Caco-2 (cell line): Measurements from ENCODE around the gene ZSCAN5C. TPM values are rescaled to one million over a fixed set of nuclear protein-coding genes. Genes with fewer than 3 reads are reported as not detected.
"Not testable (repeated sequence)": the region's sequence is repeated elsewhere in the genome, so short reads cannot be mapped to it uniquely, and the experiment has no call there.

Experiments used
- BruUV-seq: library from RNA; stranded (reverse); fragments of 400-500 nt; replicated peaks from 2 replicates; lab custom pipeline; 2021; lab: Mats Ljungman, UMichigan
- CTCF ChIA-PET: fragments of 300-600 bp; sonication (Branson Sonifier 250); formaldehyde crosslinking; loops from one replicate; lab custom pipeline; 2022; ENCODE audit warnings: antibody characterized with exemption; lab: Charles Lee
- POLR2A ChIA-PET: fragments of 300-600 bp; sonication (Branson Sonifier 250); formaldehyde crosslinking; loops from one replicate; lab custom pipeline; 2022; ENCODE audit warnings: antibody characterized with exemption; lab: Charles Lee
- DNase-seq, 2 experiments: peaks; one replicate each; pipeline versions ENCODE4 v3.0.0 to v3.0.0-alpha.2; 2020 to 2022
- H3K27me3 ChIP-seq: replicated peaks from 2 replicates; pipeline ENCODE4 v1.6.0; 2011; ENCODE audit warnings: low read length; ENCODE audit not compliant: control insufficient read depth, insufficient read depth
- H3K36me3 ChIP-seq: 2 replicates; pipeline ENCODE4 v1.5.1; 2011; ENCODE audit warnings: low read length; ENCODE audit not compliant: control insufficient read depth, insufficient read depth
- H3K4me1 ChIP-seq: fragments of 250-450 bp; sonication (Bioruptor Pico); 2 replicates; pipeline ENCODE4 v1.5.1; 2020; ENCODE audit warnings: mild to moderate bottlenecking
- H3K4me3 ChIP-seq: 2 replicates; pipeline ENCODE4 v1.5.1; 2011; ENCODE audit warnings: low read depth, mild to moderate bottlenecking, control low read depth, low read length
- H3K9me3 ChIP-seq: fragments of 250-450 bp; sonication (Bioruptor Pico); 2 replicates; pipeline ENCODE4 v1.5.1; 2020; ENCODE audit warnings: mild to moderate bottlenecking, moderate library complexity
- H3K27ac Mint-ChIP-seq: one replicate; pipeline ENCODE4 v1.8.0; 2022; ENCODE audit warnings: mixed read lengths; ENCODE audit not compliant: unreplicated experiment
- H3K27me3 Mint-ChIP-seq: one replicate; pipeline ENCODE4 v1.8.0; 2022; ENCODE audit warnings: mixed read lengths; ENCODE audit not compliant: insufficient read depth, unreplicated experiment
- H3K36me3 Mint-ChIP-seq: one replicate; pipeline ENCODE4 v1.8.0; 2022; ENCODE audit warnings: mild to moderate bottlenecking, mixed read lengths; ENCODE audit not compliant: insufficient read depth, unreplicated experiment
- H3K4me1 Mint-ChIP-seq: one replicate; pipeline ENCODE4 v1.8.0; 2022; ENCODE audit warnings: low read depth, mixed read lengths; ENCODE audit not compliant: unreplicated experiment
- H3K4me3 Mint-ChIP-seq: one replicate; pipeline ENCODE4 v1.8.0; 2022; ENCODE audit warnings: mild to moderate bottlenecking, moderate library complexity, mixed read lengths; ENCODE audit not compliant: unreplicated experiment
- H3K9me3 Mint-ChIP-seq: one replicate; pipeline ENCODE4 v1.8.0; 2022; ENCODE audit warnings: mixed read lengths; ENCODE audit not compliant: unreplicated experiment
- CTCF ChIP-seq, 2 experiments: fragments of 200-600 bp in 1 of 2; IDR thresholded peaks; 1 replicate in 1 of 2; 2 replicates in 1 of 2; pipeline versions ENCODE4 v1.5.1 to v1.8.0; 2011 to 2022; ENCODE audit warnings: antibody characterized with exemption in 1 of 2, control low read depth in 1 of 2, inconsistent platforms in 1 of 2, low read depth in 1 of 2, low read length in 1 of 2, mild to moderate bottlenecking in 1 of 2, moderate library complexity in 1 of 2; ENCODE audit not compliant: insufficient read depth in 1 of 2, severe bottlenecking in 1 of 2, unreplicated experiment in 1 of 2
- intact Hi-C: fragments of 100-400 bp; cut with micrococcal nuclease; formaldehyde crosslinking; loops from one replicate; pipeline ENCODE4 v1.10.0; 2022; ENCODE audit not compliant: unreplicated experiment
- total RNA-seq: library from RNA; stranded (reverse); gene quantifications from 2 replicates; pipeline ENCODE4 v1.2.3, GENCODE V29; 2022

ZSCAN5C gene
- total RNA-seq, 1 experiment from 2014 or later, result not detected

GRCh38 chr19:56221442-56221841 is 19.4 kb downstream of the ZSCAN5C start:
- peak; percentile 6 to 42 for TF ChIP-seq CTCF (IDR thresholded peaks at IDR 0.05; ENCODE audit: insufficient read depth in 1 of 2, low read depth in 1 of 2, low read length in 1 of 2, severe bottlenecking in 1 of 2, unreplicated experiment in 1 of 2)
- H3K27me3 ChIP-seq, H3K9me3 ChIP-seq, H3K4me1 Mint-ChIP-seq, H3K4me3 Mint-ChIP-seq, intact Hi-C loops, H3K27me3 Mint-ChIP-seq, H3K4me1 ChIP-seq, H3K36me3 ChIP-seq, H3K27ac Mint-ChIP-seq, BruUV-seq, POLR2A ChIA-PET, H3K4me3 ChIP-seq, H3K9me3 Mint-ChIP-seq, H3K36me3 Mint-ChIP-seq: not testable (repeated sequence)
- CTCF ChIA-PET, result interaction anchor here (0.6 to 1.5 kb wide), 2 partner anchors 155 to 638 kb away, joined by 3 to 6 read pairs; no protein-coding TSS in a partner anchor
- DNase-seq, result peak in 1 of 2 experiments; percentile 39

DNA sequence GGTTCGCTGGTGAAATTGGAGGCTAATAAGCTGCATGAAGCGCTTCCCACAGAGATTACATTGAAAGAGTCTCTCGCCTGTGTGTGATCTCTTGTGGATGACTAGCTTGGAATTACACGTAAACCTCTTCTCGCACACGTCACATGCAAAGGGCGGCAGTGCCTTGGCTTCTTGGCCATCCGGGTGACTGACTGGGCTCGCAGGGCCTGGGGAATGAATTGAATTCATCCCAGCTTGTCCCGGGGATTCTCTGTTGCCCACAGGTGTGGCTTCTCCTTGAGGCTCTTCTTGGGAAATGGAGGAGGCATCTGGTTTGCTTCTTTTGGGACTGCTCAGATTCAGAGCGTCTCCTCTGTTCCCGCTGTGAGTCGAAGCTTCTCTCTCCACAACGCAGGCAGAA is 19.8 kb downstream of the ZSCAN5C start:
- Mint-ChIP-seq H3K9me3 (no peaks in the 10 kb centered on the region), H3K36me3 (no peaks in the 10 kb centered on the region), H3K4me1 (no peaks in the 10 kb centered on the region), H3K27me3 (no peaks in the 10 kb centered on the region), H3K27ac (no peak overlapping the region), H3K4me3 (no peak overlapping the region)
- ChIA-PET POLR2A (no interaction called here), CTCF (interaction anchor here (0.6 to 1.5 kb wide), 2 partner anchors 156 to 638 kb away, joined by 3 to 6 read pairs; no protein-coding TSS in a partner anchor)
- H3K4me3 ChIP-seq, result no peak overlapping the region
- no peak for TF ChIP-seq CTCF (IDR thresholded peaks at IDR 0.05; ENCODE audit: insufficient read depth in 1 of 2, low read depth in 1 of 2, low read length in 1 of 2, severe bottlenecking in 1 of 2, unreplicated experiment in 1 of 2)
- no peaks in the 10 kb centered on the region for H3K27me3 ChIP-seq
- BruUV-seq, result no TSS peak
- intact Hi-C loops, result no loop called here
- H3K9me3 ChIP-seq, result no peaks in the 10 kb centered on the region
- DNase-seq, result no peak
- no peaks in the 10 kb centered on the region for H3K4me1 ChIP-seq
- no peaks in the 10 kb centered on the region for H3K36me3 ChIP-seq

DNA sequence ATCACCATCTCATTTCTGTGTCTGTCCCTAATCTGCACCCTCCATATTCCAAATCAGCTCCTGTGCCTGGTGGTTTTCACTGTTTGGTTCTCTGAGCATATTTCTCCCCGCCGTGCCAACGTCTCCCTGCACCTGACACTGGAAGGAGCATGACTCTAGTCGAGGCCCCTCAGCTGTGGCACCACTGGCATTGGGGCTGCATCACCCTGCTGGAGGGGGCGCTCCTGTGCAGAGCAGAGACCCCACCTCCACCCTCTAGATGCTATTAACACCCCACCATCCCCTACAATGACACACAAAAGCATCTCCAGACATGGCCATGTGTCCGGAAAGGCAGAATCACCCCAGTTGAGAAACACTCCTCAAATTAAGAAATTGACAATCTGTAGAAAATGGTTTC is 20.8 kb downstream of the ZSCAN5C start:
- H3K4me3 Mint-ChIP-seq, result no peak overlapping the region
- CTCF ChIA-PET, result interaction anchor here (1.5 kb wide), 1 partner anchor 157 kb away, joined by 6 read pairs; no protein-coding TSS in a partner anchor
- POLR2A ChIA-PET, result no interaction called here

More for the DNA sequence above, 20.8 kb downstream of the ZSCAN5C start:
- no peaks in the 10 kb centered on the region for H3K36me3 Mint-ChIP-seq
- no peak for DNase-seq
- no peak overlapping the region for H3K27ac Mint-ChIP-seq
- intact Hi-C loops, result no loop called here
- TF ChIP-seq CTCF (IDR thresholded peaks at IDR 0.05; ENCODE audit: insufficient read depth in 1 of 2, low read depth in 1 of 2, low read length in 1 of 2, severe bottlenecking in 1 of 2, unreplicated experiment in 1 of 2), result no peak
- no peaks in the 10 kb centered on the region for H3K4me1 Mint-ChIP-seq
- no peaks in the 10 kb centered on the region for H3K9me3 Mint-ChIP-seq
- BruUV-seq, result no TSS peak
- no peaks in the 10 kb centered on the region for H3K27me3 ChIP-seq
- no peaks in the 10 kb centered on the region for H3K36me3 ChIP-seq
- H3K9me3 ChIP-seq, result no peaks in the 10 kb centered on the region
- H3K4me3 ChIP-seq, result no peak overlapping the region
- H3K4me1 ChIP-seq, result no peaks in the 10 kb centered on the region
- H3K27me3 Mint-ChIP-seq, result no peaks in the 10 kb centered on the region
